ENCODE measurements around the gene CHAC1. TPM values are rescaled to one million over a fixed set of nuclear protein-coding genes. Genes with fewer than 3 reads are reported as not detected.
"Not testable (repeated sequence)": the region's sequence is repeated elsewhere in the genome, so short reads cannot be mapped to it uniquely, and the experiment has no call there.

CHAC1 gene
- total RNA-seq, 1 experiment from 2014 or later = 9.5 TPM

DNA sequence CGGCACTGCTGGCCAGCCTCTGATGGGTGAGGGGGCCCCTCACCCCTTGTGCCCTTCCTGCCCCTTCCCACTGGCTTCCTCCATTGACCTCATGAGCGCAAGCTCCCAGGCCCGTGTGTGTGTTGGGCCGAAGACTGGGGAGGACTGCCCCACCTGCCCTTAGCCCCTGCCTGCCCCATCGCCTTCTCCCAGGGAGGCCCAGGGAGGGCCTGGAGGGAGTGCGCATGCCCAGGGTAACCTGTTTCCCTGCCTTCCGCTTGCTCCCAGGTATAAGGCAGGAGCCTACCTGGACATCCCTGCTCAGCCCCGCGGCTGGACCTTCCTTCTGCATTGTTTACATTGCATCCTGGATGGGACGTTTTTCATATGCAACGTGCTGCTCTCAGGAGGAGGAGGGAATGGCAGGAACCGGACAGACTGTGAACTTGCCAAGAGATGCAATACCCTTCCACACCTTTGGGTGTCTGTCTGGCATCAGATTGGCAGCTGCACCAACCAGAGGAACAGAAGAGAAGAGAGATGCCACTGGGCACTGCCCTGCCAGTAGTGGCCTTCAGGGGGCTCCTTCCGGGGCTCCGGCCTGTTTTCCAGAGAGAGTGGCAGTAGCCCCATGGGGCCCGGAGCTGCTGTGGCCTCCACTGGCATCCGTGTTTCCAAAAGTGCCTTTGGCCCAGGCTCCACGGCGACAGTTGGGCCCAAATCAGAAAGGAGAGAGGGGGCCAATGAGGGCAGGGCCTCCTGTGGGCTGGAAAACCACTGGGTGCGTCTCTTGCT is 15.3 kb upstream of the CHAC1 start:
- peak; percentile 56 for DNase-seq (ENCODE audit: low read depth)

DNA sequence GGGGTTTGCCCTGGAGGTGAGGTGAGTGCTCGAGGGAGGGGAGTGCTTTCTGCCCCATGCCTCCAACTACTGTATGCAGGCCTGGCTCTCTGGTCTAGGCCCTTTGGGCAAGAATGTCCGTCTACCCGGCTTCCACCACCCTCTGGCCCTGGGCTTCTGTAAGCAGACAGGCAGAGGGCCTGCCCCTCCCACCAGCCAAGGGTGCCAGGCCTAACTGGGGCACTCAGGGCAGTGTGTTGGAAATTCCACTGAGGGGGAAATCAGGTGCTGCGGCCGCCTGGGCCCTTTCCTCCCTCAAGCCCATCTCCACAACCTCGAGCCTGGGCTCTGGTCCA is 14.8 kb upstream of the CHAC1 start:
- no peak for DNase-seq (ENCODE audit: low read depth)

DNA sequence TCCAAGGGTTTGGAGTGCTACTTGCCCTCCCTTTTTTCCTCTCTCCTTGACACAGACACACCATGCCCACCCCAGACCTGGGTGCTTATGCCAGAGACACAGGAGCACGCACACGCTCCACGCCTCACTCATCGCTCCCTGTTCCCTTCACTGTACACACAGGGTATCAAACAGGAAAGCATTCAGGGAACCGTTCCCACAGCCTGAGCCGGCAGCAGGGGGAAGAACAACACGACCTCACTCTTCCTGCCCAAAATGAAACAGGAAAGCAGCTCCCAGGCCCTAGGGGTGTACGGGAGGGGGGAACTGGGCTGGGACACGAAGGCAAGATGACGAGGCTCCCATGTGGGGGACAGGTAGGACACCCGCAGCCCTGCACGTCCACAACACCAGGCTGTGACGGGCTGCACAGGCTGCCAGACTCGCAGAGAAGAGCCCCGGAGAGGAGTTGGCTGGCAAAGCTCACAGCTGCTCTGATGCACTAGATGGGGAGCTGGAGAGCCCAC is 12.9 kb upstream of the CHAC1 start:
- DNase-seq (ENCODE audit: low read depth) = no peak

DNA sequence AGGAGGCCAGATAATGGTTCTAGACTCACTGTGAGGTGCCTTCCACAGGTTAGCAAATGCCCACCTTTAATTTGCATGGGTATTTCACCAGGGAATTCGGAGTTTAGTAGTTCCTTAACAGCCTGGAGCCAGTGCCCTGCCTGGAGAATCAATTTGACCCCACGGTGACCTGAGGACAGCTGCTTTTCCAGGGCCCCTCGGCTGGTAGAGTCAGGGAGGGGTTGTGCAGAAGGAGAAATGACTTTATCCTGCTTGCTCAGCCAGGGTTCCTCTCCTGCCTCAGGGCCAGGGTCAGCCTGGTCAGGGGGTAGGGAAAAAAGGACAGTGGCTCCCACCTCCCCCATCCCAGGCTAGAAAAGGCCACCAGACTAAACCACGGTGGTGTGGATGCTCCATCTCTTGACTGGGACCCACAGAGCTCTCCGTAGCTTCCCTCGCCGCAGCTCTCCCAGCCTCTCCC is 12.2 kb upstream of the CHAC1 start:
- no peak for DNase-seq (ENCODE audit: low read depth)

DNA sequence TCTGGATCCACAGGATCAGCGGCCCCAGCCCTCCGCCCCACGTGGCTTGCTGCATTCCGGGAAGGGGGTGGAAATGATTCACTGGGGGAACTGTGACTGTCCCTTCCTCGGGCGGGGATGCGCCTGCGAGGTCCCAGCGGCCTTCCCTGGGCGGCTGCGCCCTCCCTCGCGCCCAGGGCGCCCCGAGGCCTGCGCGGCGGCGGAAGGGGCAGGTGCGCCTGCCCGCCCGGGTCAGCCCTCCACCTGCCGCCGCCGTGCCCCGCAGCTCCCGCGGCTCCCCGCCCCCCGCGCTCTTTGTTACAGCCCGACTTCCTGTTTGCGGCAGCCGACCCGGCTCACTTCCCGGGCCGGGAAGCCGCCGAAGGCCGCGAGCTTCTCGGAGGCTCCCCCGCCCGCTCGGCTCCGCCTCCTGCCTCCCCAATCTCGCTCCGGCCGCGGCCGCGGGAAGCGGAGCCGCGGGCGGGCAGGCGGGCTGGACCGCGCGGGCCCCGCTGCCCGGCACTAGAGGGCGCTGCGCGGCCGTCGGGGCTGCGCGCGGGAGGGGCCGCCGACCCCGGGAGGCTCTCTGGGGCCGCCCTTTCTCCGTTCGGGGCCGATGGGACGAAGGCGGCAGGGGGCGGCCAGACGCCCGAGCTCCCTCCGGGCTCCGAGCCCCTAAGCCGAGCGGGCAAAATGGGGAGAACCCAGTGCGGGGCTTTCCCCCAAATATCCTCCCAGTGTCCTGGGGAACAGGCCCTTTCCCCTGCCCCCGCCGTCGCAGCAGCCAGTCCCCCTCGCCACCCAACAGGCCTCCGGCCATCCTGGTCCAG is 11.5 kb upstream of the CHAC1 start:
- peak; percentile 88 for DNase-seq (ENCODE audit: low read depth)

DNA sequence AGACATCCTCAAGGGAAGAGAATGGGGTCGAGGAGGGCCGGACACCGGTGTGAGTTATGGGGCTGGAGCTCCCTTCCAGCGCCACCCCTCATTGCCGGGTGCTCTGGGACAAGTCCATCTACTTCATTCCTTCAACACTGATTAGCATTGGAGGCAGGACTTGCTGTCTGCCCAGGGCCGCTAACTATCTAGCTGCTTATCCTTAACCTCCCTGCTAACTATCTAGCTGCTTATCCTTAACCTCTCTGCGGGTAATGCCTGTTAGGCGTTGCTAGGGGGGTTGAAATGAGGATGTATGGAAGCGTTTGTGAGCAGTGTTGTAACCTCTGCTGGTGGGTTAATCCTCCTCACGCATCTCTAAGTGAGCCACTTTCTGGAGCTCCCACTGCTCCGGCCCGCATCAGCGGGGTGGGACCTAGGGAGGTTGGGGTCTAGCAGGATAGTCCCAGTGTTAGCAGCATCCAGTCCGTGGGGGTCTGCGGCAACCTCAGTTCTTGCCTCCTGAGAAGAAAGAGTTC is 10.9 kb upstream of the CHAC1 start:
- no peak for DNase-seq (ENCODE audit: low read depth)

DNA sequence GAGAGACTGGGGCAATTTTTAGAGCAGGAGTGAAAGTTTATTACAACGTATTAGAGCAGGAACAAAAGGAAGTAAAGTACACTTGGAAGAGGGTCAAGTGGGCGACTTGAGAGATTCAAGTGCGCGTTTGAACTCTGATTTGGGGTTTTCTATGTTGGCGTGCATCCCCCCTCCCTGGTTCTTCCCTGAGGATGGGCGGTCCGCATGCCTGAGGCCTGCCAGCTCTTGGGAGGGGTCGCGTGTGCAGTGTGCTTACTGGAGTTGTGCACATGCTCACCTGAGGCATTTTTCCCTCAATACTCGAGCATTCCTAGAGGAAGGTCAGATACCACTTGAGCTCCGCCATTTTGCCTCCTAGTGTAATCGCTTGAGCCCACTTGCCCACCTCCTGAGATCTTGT is 10.4 kb upstream of the CHAC1 start:
- no peak for DNase-seq (ENCODE audit: low read depth)

DNA sequence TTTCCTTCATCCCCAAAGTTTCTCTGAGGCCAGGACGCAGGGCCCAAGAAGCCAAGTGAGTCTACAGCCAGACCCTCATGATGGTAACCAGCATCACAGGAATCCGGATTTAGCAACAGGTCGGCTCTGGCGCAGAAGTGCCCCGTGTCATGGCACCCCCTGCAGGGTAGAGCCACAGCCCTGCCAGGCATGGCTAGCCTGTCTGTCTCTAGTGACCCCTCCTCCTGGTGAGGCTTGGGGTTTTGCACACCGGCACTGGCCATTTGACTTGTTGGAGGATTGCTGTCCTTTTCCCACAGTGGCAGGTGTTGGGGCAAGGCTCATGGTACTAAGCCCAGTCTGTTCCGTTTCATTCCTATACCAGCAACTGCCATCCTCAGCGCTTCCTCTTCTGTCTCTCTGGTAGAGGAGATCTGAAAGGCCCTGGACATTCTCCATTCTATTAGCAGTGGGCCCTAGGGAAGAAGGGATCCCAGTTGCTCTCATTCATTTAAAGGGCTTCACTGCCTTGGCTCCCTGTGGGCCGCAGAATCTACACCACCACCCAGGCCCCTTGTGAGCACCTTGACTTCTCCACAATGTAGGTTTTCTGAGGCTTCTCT is 9.4 kb upstream of the CHAC1 start:
- no peak for DNase-seq (ENCODE audit: low read depth)

DNA sequence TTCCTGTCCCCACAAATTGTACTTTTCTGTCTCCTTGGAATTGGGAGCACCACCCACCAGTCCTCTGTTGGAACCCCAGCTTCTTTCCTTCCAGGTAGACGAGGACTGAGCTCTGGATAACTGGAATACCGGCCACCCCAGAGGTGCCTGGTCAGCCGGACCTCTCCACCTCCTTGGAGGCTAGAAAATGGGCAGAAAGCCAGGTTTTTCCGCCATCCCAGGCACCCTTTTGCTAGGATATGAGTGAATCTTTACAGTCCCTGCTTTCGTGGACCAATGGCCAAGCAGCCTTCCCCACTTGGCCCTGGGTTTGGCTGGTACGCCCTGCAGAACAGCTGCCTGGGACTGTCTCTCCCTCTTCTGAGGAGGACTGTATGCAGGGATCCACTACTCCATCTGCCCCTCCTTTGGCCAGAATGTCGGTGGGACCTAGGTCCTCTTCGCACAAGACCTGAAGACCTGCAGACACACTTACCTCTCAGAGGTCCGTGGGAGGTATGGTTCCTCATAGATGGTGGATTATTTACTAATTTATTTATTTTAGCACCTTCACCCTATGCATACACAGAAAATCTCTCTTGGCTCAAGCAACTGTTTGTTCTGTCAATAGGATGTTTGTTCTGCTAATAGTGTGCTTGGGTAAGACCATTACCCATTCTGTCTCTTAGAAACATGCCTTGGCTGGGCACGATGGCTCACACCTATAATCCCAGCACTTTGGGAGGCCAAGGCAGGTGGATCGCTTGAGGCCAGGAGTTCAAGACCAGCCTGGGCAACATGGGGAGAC is 8.6 kb upstream of the CHAC1 start:
- no peak for DNase-seq (ENCODE audit: low read depth)

DNA sequence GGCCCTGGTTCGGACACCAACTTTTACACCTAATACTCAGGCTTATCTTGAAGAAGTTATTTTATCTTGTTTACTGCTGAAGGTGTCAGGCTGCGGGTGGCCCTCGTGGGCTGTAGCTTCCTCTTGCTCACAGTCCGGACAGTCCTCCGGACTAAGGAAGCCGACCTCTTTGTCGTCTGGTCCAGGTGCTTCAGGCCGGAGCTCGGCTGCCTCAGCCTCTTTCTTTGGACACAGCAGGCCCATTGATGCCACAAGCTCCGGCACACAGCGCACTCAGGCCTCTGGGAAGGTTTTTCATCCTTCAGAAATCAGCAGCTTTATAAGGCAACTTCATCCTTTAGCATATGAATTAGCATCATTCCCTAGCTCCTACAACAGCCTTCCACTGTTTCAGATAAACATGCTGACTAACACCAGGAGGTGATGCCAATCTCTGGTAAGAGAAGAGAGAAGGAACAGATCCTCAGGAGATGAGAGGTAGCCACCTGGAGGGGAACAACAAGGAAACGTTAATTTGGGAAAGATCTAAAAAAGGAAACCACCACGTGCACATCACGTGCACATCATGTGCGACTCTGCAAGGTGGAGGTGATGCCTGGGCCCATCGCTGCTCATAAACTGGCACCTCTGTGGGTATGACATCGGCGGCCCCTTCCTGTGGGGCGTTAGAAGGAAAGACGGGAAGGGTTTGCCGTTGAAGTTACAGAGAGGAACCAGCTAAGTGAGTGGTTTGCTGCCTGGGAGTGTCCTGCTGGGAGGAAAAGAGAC is 4.4 kb upstream of the CHAC1 start:
- no peak for DNase-seq (ENCODE audit: low read depth)

DNA sequence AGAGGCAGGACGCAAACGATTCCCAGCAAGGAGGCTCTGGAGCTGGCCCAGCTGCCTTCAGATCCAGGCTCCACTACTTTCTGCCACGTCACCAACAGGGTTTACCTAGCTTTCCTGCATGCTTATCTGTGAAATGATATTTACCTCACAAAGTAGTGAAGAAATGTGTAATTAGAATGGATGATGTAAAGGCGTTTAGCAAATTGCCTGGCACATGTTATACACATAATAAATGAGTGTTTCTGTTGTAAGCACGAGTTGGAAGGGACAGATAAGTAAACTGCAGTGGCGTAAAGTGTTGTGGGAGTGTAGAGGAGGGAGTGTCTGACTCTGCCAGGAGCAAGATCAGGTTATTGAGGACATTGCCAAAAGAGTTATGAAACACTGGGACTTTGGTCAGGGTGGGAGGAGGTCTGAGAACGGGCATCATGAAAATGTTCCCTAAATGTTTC is 3.5 kb upstream of the CHAC1 start:
- no peak for DNase-seq (ENCODE audit: low read depth)

DNA sequence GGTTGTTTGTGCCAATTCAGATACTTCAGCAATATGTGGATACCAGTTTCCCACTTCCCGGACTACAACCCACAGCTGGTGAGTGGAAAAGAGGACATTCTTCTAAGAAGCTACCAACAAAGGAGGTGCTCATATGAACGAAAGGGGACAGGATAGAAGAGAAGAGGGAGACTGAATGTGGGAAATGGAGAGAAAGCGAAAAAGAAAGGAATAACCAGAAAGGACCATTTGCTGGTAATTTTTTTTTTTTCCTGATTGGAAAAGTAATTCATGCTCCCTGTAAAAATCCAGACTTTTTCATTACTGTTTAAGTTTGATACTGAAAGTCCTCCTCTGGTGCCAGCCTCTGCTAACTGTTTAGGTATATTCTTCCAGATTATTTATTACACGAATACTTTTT is 1.5 kb upstream of the CHAC1 start:
- no peak for DNase-seq (ENCODE audit: low read depth)

DNA sequence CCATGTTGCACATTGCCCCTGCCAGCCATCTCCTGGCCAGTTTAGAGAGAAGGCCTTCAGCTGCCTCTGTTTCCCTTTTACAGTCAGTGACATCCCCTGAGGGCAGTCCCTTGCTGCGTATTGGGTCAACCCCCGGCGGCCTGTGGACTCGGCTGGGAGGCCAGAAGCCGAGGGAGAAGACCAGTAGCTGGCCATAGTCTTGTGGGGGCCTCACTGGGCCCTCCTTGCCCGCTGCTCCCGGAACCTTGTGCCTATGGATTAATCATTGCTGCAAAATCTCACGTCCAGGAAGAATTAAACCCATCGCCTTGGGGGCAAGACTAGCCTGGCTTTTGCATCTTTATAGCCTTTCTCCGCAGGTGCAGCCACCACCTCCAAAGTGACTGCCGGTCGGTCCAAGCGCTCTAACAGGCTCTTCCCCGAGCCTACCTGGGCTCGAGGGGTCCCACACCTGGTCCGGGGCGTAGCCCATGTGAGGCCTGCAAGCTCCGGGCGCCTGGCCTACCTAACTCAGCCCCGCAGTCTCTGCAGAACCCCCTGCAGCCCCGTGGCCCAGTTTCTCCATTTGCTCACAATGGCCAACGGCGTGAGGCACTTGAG is 870 bp upstream of the CHAC1 start:
- DNase-seq (ENCODE audit: low read depth) = no peak

DNA sequence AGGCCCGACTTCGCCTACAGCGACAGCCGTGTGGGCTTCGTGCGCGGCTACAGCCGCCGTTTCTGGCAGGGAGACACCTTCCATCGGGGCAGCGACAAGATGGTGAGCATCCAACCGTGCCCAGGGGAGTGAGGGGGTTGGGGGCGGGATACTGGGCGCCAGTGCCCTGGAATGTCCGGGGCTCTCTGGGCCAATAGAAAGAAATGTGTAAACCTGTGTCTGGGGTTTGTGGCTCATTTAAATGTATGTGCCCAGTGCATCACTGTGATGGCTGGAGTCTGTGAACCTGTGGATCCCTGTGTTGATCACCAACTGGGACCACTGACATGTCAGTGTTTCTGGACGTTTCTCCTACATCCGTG is 423 bp downstream of the CHAC1 start:
- DNase-seq (ENCODE audit: low read depth) = no peak

DNA sequence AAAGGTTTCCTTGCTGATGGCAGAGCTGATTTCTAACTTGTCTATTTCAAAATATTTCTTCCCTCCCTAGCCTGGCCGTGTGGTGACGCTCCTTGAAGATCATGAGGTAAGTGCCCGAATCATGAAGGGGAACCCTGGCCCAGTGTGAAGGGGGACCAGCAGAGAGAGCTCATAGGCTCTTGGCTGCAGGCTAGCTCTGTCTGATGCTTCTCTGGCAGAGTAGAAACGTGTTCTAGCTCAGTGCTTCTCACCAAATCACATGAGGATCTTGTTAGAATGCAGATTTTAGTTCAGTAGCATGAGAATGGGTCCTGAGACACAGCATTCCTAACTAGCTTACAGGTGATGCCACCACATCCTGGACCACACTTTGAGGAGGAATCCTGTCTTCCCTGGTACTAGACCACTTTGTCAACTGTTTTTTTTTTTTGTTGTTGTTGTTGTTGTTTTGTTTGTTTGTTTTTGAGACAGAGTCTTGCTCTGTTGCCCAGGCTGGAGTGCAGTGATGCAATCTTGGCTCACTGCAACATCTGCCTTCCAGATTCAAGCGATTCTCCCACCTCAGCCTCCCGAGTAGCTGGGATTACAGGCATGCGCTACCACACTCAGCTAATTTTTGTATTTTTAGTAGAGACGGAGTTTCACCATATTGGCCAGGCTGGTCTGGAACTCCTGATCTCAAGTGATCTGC is 1.0 kb downstream of the CHAC1 start:
- DNase-seq (ENCODE audit: low read depth) = not testable (repeated sequence)

DNA sequence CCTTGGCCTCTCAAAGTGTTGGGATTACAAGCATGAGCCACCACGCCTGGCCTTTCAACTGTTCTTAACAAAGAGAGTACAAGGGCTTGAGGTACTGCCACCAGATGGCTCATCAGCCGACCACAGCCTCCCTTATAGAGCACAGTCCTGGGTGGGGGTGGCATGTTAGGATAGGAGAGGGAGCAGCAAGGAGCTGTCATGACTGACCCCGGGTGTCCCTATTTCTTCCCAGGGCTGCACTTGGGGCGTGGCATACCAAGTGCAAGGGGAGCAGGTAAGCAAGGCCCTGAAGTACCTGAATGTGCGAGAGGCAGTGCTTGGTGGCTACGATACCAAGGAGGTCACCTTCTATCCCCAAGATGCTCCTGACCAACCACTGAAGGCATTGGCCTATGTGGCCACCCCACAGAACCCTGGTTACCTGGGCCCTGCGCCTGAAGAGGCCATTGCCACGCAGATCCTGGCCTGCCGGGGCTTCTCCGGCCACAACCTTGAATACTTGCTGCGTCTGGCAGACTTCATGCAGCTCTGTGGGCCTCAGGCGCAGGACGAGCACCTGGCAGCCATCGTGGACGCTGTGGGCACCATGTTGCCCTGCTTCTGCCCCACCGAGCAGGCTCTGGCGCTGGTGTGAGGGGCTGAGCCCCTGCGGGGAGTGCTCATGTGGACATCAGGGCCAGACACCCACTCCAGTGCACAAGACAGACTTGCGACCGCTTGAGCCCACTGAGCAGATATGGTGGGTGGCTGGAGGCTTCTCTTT is 2.1 kb downstream of the CHAC1 start:
- DNase-seq (ENCODE audit: low read depth) = no peak

DNA sequence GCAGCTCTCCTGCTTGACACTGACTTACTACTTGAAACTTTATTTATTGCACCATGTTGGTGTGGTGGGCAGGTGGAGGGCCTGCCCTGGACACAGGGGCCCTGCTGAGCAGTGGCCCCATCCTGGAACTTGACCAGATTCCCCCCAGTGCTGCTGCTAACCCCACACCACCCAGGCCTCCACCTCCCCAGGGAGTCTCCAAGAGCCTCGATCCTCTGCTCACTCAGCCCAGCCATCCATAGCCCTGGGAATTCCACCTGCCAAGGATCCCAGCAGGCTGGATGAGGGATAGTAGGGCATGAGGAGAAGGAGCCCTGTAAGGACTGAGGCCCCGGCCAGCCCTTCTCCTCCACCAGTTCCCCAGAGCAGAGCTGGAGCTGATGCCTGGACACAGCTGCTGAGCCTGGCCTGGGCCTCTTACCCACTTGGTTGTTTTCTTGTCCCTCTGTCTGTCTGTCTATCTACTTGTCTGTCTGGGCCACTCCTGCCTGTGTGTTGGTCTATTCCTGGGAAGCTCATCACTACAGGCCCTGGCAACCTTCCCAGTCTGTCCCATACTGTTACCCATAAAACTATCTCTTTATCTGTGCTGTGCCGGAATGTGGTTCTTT is 2.8 kb downstream of the CHAC1 start:
- DNase-seq (ENCODE audit: low read depth) = no peak

DNA sequence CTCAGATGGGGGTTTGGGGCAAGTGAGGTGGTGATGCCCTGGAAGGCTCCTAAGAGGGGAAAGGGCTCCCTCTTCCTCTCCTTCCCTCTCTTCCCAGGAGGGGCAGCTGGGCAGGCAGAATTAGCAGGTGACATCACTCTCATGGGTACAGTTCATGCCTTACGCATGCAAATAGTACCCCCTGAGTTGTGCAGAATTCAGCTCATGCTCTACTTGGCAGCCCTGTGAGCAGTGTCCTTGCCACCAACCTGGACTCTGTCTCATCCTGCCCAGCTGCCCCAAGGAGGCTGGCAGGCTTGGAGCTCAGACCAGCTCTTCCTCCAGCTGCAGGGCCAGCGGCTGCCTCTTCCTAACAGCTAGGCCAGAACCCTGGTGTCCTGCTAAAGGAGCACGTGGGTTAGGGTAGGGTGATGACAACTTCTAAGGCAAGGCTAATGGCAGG is 3.3 kb downstream of the CHAC1 start:
- no peak for DNase-seq (ENCODE audit: low read depth)
